ENCODE results near the gene TACR2. TPM values are rescaled to one million over a fixed set of nuclear protein-coding genes. Genes with fewer than 3 reads are reported as not detected.

The TACR2 gene
- total and polyA plus RNA-seq, 2 of the 13 experiments (the other 11 are each of a cell fraction or from before 2014, with no cell fraction given): 0.04 TPM; not detected in 1

DNA sequence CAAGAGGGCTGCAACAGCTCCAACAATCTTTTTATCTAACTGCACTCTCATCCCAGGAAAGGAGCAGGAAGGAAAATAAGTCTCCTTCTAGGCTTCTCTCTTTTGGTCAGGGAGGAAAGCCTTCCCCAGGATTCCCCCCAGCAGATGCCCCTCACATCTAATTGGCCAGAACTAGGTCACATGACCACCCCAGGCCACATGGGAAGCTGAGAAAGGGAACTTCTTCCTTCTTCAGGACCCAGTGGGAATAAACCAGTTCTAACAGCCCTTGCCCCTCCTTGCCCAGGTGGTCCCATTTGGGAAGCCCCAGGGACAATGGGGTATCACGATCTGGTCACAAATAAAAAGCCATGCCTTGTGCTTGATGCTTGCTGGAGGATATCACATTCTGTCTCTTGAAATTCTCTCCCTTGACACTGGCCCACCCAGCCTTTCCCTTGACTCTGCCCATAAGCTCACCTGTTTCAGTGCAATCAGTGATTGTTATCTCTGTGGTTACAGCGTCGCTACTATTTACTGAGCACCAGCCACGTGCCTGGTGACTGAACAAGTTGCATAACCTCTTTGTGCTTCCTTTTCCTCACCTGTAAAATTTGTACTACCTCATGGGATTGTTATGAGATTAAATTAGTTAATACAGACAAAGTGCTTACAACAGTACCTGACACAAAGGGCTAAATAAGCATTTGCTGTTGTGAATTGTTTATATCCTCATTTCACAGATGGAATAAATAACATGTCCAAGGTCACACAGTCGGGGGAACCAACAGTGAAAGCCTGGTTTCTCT, 9.0 kb upstream of the TACR2 start (continued):
- TF ChIP-seq ZNF547 (CRISPR knock-in tag; IDR thresholded peaks at IDR 0.05): no peak
- no peak for TF ChIP-seq ZNF20 (CRISPR knock-in tag; IDR thresholded peaks at IDR 0.05)
- TF ChIP-seq, protein P1, sequence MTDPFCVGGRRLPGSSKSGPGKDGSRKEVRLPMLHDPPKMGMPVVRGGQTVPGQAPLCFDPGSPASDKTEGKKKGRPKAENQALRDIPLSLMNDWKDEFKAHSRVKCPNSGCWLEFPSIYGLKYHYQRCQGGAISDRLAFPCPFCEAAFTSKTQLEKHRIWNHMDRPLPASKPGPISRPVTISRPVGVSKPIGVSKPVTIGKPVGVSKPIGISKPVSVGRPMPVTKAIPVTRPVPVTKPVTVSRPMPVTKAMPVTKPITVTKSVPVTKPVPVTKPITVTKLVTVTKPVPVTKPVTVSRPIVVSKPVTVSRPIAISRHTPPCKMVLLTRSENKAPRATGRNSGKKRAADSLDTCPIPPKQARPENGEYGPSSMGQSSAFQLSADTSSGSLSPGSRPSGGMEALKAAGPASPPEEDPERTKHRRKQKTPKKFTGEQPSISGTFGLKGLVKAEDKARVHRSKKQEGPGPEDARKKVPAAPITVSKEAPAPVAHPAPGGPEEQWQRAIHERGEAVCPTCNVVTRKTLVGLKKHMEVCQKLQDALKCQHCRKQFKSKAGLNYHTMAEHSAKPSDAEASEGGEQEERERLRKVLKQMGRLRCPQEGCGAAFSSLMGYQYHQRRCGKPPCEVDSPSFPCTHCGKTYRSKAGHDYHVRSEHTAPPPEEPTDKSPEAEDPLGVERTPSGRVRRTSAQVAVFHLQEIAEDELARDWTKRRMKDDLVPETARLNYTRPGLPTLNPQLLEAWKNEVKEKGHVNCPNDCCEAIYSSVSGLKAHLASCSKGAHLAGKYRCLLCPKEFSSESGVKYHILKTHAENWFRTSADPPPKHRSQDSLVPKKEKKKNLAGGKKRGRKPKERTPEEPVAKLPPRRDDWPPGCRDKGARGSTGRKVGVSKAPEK (CRISPR knock-in tag; IDR thresholded peaks at IDR 0.05; ENCODE audit: borderline replicate concordance): no peak
- peak; percentile 90 for TF ChIP-seq ZNF614 (CRISPR knock-in tag; IDR thresholded peaks at IDR 0.05; ENCODE audit: borderline replicate concordance)
- TF ChIP-seq, protein P2, sequence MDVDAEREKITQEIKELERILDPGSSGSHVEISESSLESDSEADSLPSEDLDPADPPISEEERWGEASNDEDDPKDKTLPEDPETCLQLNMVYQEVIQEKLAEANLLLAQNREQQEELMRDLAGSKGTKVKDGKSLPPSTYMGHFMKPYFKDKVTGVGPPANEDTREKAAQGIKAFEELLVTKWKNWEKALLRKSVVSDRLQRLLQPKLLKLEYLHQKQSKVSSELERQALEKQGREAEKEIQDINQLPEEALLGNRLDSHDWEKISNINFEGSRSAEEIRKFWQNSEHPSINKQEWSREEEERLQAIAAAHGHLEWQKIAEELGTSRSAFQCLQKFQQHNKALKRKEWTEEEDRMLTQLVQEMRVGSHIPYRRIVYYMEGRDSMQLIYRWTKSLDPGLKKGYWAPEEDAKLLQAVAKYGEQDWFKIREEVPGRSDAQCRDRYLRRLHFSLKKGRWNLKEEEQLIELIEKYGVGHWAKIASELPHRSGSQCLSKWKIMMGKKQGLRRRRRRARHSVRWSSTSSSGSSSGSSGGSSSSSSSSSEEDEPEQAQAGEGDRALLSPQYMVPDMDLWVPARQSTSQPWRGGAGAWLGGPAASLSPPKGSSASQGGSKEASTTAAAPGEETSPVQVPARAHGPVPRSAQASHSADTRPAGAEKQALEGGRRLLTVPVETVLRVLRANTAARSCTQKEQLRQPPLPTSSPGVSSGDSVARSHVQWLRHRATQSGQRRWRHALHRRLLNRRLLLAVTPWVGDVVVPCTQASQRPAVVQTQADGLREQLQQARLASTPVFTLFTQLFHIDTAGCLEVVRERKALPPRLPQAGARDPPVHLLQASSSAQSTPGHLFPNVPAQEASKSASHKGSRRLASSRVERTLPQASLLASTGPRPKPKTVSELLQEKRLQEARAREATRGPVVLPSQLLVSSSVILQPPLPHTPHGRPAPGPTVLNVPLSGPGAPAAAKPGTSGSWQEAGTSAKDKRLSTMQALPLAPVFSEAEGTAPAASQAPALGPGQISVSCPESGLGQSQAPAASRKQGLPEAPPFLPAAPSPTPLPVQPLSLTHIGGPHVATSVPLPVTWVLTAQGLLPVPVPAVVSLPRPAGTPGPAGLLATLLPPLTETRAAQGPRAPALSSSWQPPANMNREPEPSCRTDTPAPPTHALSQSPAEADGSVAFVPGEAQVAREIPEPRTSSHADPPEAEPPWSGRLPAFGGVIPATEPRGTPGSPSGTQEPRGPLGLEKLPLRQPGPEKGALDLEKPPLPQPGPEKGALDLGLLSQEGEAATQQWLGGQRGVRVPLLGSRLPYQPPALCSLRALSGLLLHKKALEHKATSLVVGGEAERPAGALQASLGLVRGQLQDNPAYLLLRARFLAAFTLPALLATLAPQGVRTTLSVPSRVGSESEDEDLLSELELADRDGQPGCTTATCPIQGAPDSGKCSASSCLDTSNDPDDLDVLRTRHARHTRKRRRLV (CRISPR knock-in tag; IDR thresholded peaks at IDR 0.05): no peak
- TF ChIP-seq CREB1 (IDR thresholded peaks at IDR 0.05): 0 out of 2 replicates have a peak, but pooled peaks have one; percentile 7
- no peak; the same call in 1 of the 2 replicates for TF ChIP-seq CREB1 (CRISPR knock-in tag; IDR thresholded peaks at IDR 0.05)
- no peak for TF ChIP-seq ZNF234 (CRISPR knock-in tag; conservative IDR thresholded peaks at IDR 0.05)
- 0 out of 2 replicates have a peak, but pooled peaks have one; percentile 37 for TF ChIP-seq KDM4B (CRISPR knock-in tag; IDR thresholded peaks at IDR 0.05)
- TF ChIP-seq ATM (IDR thresholded peaks at IDR 0.05; ENCODE audit: borderline replicate concordance): no peak
- TF ChIP-seq PRMT3 (CRISPR knock-in tag; IDR thresholded peaks at IDR 0.05; ENCODE audit: borderline replicate concordance, low read depth): no peak
- TF ChIP-seq BCL6 (CRISPR knock-in tag; IDR thresholded peaks at IDR 0.05): peak; percentile 76; the same call in 1 of the 2 replicates
- TF ChIP-seq HMG20B (CRISPR knock-in tag; conservative IDR thresholded peaks at IDR 0.05): 0 out of 2 replicates have a peak, but pooled peaks have one; percentile 42
- TF ChIP-seq, protein P3, sequence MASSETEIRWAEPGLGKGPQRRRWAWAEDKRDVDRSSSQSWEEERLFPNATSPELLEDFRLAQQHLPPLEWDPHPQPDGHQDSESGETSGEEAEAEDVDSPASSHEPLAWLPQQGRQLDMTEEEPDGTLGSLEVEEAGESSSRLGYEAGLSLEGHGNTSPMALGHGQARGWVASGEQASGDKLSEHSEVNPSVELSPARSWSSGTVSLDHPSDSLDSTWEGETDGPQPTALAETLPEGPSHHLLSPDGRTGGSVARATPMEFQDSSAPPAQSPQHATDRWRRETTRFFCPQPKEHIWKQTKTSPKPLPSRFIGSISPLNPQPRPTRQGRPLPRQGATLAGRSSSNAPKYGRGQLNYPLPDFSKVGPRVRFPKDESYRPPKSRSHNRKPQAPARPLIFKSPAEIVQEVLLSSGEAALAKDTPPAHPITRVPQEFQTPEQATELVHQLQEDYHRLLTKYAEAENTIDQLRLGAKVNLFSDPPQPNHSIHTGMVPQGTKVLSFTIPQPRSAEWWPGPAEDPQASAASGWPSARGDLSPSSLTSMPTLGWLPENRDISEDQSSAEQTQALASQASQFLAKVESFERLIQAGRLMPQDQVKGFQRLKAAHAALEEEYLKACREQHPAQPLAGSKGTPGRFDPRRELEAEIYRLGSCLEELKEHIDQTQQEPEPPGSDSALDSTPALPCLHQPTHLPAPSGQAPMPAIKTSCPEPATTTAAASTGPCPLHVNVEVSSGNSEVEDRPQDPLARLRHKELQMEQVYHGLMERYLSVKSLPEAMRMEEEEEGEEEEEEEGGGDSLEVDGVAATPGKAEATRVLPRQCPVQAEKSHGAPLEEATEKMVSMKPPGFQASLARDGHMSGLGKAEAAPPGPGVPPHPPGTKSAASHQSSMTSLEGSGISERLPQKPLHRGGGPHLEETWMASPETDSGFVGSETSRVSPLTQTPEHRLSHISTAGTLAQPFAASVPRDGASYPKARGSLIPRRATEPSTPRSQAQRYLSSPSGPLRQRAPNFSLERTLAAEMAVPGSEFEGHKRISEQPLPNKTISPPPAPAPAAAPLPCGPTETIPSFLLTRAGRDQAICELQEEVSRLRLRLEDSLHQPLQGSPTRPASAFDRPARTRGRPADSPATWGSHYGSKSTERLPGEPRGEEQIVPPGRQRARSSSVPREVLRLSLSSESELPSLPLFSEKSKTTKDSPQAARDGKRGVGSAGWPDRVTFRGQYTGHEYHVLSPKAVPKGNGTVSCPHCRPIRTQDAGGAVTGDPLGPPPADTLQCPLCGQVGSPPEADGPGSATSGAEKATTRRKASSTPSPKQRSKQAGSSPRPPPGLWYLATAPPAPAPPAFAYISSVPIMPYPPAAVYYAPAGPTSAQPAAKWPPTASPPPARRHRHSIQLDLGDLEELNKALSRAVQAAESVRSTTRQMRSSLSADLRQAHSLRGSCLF (CRISPR knock-in tag; IDR thresholded peaks at IDR 0.05; ENCODE audit: borderline replicate concordance): no peak
- TF ChIP-seq ZFP82 (CRISPR knock-in tag; IDR thresholded peaks at IDR 0.05; ENCODE audit: borderline replicate concordance): no peak
- TF ChIP-seq ZNF34 (CRISPR knock-in tag; IDR thresholded peaks at IDR 0.05; ENCODE audit: borderline replicate concordance): no peak

All from HepG2 (cell line).